ENCODE data around the gene TEX11.

DNA sequence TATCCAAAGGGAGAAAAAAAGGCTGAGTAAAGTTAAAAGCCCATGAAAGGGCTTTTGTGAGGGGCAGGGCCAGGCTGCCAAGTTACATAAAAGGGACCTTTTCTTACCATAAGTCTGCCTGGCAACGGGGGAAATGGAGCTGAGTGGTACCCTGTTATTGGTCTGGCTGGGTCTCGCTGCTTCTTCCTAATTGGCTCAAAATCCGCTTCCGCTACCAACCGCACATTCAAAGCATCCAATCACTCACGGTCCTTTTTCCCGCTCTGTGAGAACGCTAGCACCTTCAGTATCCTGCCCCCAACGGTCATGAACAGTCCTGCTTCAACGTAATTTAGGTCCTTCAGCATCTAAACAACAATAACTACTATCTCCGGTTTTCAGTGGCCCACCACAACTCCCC is 611 bp downstream of the TEX11 start:
- TF ChIP-seq CTCF (optimal IDR thresholded peaks at IDR 0.05 in 1 of 3, IDR thresholded peaks at IDR 0.05 in 1 of 3, conservative IDR thresholded peaks at IDR 0.05 in 1 of 3; ENCODE audit: extremely low read depth in 1 of 3, insufficient read depth in 2 of 3, low read length in 3 of 3) (no peak), EZH2 (IDR thresholded peaks at IDR 0.05; ENCODE audit: low read length) (no peak)
